Neural progenitor cell (in vitro differentiated cells): ENCODE results near the gene CRACR2B.

Source experiments
- CTCF ChIP-seq: fragments of 200-600 bp; sonication (generic); IDR thresholded peaks from 2 replicates; pipeline ENCODE4 v1.5.1; 2017; ENCODE audit warnings: antibody characterized with exemption, mild to moderate bottlenecking
- EZH2phosphoT487 ChIP-seq: fragments of 200-600 bp; sonication (generic); IDR thresholded peaks from 2 replicates; pipeline ENCODE4 v1.6.1; 2017; ENCODE audit warnings: antibody characterized with exemption

- TF ChIP-seq CTCF (no peak), EZH2phosphoT487 (no peak)
Measured at GRCh38 chr11:834371-835316, 6.9 kb downstream of the CRACR2B start.
